ENCODE results near the gene GOSR1. TPM values are rescaled to one million over a fixed set of nuclear protein-coding genes. Genes with fewer than 3 reads are reported as not detected.

GOSR1 gene
- total RNA-seq, 1 experiment from 2014 or later = 86.5 TPM

GRCh38 chr17:30505868-30506417, 28.7 kb downstream of the GOSR1 start:
- H3K27me3 Mint-ChIP-seq (ENCODE audit: insufficient read depth, unreplicated experiment) = no peaks in the 10 kb centered on the region
- Histone ChIP-seq H3K36me3 (ENCODE audit: control insufficient read depth, insufficient read depth, low read length) (no peaks in the 10 kb centered on the region; the same call in 1 of the 2 replicates), H3K9me3 (no peaks in the 10 kb centered on the region), H3K27me3 (replicated peaks; ENCODE audit: control insufficient read depth, insufficient read depth, low read length) (no peaks in the 10 kb centered on the region), H3K4me3 (ENCODE audit: low read depth, low read length) (no peak overlapping the region), H3K4me1 (peaks cover 8% of the 10 kb centered on the region; the same call in 1 of the 2 replicates)
- ChIA-PET CTCF (no interaction called here), POLR2A (interaction anchor here (0.8 to 1.2 kb wide), 2 partner anchors 28 to 95 kb away, joined by 3 to 4 read pairs; no protein-coding TSS in a partner anchor)
- intact Hi-C loops (cut with micrococcal nuclease; ENCODE audit: unreplicated experiment) = loop anchor here (5.0 kb wide), 1 partner anchor 96 kb away; no protein-coding TSS in a partner anchor
- H3K9me3 Mint-ChIP-seq (ENCODE audit: unreplicated experiment) = no peaks in the 10 kb centered on the region
- TF ChIP-seq CTCF (IDR thresholded peaks at IDR 0.05; ENCODE audit: insufficient read depth in 1 of 2, low read depth in 1 of 2, low read length in 1 of 2, severe bottlenecking in 1 of 2, unreplicated experiment in 1 of 2) = no peak
- no peak for DNase-seq
- H3K36me3 Mint-ChIP-seq (ENCODE audit: insufficient read depth, unreplicated experiment) = peaks cover 61% of the 10 kb centered on the region
- BruUV-seq (replicated peaks) = no TSS peak
- peaks cover 8% of the 10 kb centered on the region for H3K4me1 Mint-ChIP-seq (ENCODE audit: low read depth, unreplicated experiment)
- no peak overlapping the region for H3K4me3 Mint-ChIP-seq (ENCODE audit: unreplicated experiment)
- no peak overlapping the region for H3K27ac Mint-ChIP-seq (ENCODE audit: unreplicated experiment)

GRCh38 chr17:30506481-30506880, 29.3 kb downstream of the GOSR1 start:
- no peaks in the 10 kb centered on the region; the same call in 1 of the 2 replicates for H3K36me3 ChIP-seq (ENCODE audit: control insufficient read depth, insufficient read depth, low read length)
- H3K4me1 ChIP-seq = peaks cover 8% of the 10 kb centered on the region; the same call in 1 of the 2 replicates
- BruUV-seq (replicated peaks) = no TSS peak
- CTCF ChIA-PET = no interaction called here
- no peak overlapping the region for H3K4me3 Mint-ChIP-seq (ENCODE audit: unreplicated experiment)
- H3K4me1 Mint-ChIP-seq (ENCODE audit: low read depth, unreplicated experiment) = peaks cover 8% of the 10 kb centered on the region
- no peak for DNase-seq
- no peak for TF ChIP-seq CTCF (IDR thresholded peaks at IDR 0.05; ENCODE audit: insufficient read depth in 1 of 2, low read depth in 1 of 2, low read length in 1 of 2, severe bottlenecking in 1 of 2, unreplicated experiment in 1 of 2)
- intact Hi-C loops (cut with micrococcal nuclease; ENCODE audit: unreplicated experiment) = loop anchor here (5.0 kb wide), 1 partner anchor 96 kb away; no protein-coding TSS in a partner anchor
- no peaks in the 10 kb centered on the region for H3K27me3 ChIP-seq (replicated peaks; ENCODE audit: control insufficient read depth, insufficient read depth, low read length)
- POLR2A ChIA-PET = interaction anchor here (0.8 to 1.2 kb wide), 2 partner anchors 28 to 94 kb away, joined by 3 to 4 read pairs; no protein-coding TSS in a partner anchor
- H3K27ac Mint-ChIP-seq (ENCODE audit: unreplicated experiment) = no peak overlapping the region
- H3K9me3 Mint-ChIP-seq (ENCODE audit: unreplicated experiment) = no peaks in the 10 kb centered on the region
- H3K27me3 Mint-ChIP-seq (ENCODE audit: insufficient read depth, unreplicated experiment) = no peaks in the 10 kb centered on the region
- H3K9me3 ChIP-seq = no peaks in the 10 kb centered on the region
- peaks cover 56% of the 10 kb centered on the region for H3K36me3 Mint-ChIP-seq (ENCODE audit: insufficient read depth, unreplicated experiment)
- H3K4me3 ChIP-seq (ENCODE audit: low read depth, low read length) = no peak overlapping the region

GRCh38 chr17:30513346-30513745, 36.1 kb downstream of the GOSR1 start:
- H3K4me3 Mint-ChIP-seq (ENCODE audit: unreplicated experiment) = no peak overlapping the region
- no peak for TF ChIP-seq CTCF (IDR thresholded peaks at IDR 0.05; ENCODE audit: insufficient read depth in 1 of 2, low read depth in 1 of 2, low read length in 1 of 2, severe bottlenecking in 1 of 2, unreplicated experiment in 1 of 2)
- BruUV-seq (replicated peaks) = no TSS peak
- no peaks in the 10 kb centered on the region for H3K27me3 Mint-ChIP-seq (ENCODE audit: insufficient read depth, unreplicated experiment)
- H3K9me3 ChIP-seq = no peaks in the 10 kb centered on the region
- no peaks in the 10 kb centered on the region for H3K9me3 Mint-ChIP-seq (ENCODE audit: unreplicated experiment)
- H3K36me3 ChIP-seq (ENCODE audit: control insufficient read depth, insufficient read depth, low read length) = no peaks in the 10 kb centered on the region
- DNase-seq = no peak
- intact Hi-C loops (cut with micrococcal nuclease; ENCODE audit: unreplicated experiment) = no loop called here
- POLR2A ChIA-PET = no interaction called here
- peaks cover 31% of the 10 kb centered on the region for H3K36me3 Mint-ChIP-seq (ENCODE audit: insufficient read depth, unreplicated experiment)
- H3K4me3 ChIP-seq (ENCODE audit: low read depth, low read length) = no peak overlapping the region
- H3K4me1 Mint-ChIP-seq (ENCODE audit: low read depth, unreplicated experiment) = no peaks in the 10 kb centered on the region
- no peaks in the 10 kb centered on the region for H3K27me3 ChIP-seq (replicated peaks; ENCODE audit: control insufficient read depth, insufficient read depth, low read length)
- CTCF ChIA-PET = no interaction called here
- H3K27ac Mint-ChIP-seq (ENCODE audit: unreplicated experiment) = no peak overlapping the region
- no peaks in the 10 kb centered on the region for H3K4me1 ChIP-seq
